ENCODE results near the gene VRK1. TPM values are rescaled to one million over a fixed set of nuclear protein-coding genes. Genes with fewer than 3 reads are reported as not detected.
"Not testable (repeated sequence)": the region's sequence is repeated elsewhere in the genome, so short reads cannot be mapped to it uniquely, and the experiment has no call there.

The VRK1 gene, protein sequence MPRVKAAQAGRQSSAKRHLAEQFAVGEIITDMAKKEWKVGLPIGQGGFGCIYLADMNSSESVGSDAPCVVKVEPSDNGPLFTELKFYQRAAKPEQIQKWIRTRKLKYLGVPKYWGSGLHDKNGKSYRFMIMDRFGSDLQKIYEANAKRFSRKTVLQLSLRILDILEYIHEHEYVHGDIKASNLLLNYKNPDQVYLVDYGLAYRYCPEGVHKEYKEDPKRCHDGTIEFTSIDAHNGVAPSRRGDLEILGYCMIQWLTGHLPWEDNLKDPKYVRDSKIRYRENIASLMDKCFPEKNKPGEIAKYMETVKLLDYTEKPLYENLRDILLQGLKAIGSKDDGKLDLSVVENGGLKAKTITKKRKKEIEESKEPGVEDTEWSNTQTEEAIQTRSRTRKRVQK
- total RNA-seq (2014; rRNA removed; shearing (Covaris generic)), result 64.5 and 72.2 TPM in 2 replicates

DNA sequence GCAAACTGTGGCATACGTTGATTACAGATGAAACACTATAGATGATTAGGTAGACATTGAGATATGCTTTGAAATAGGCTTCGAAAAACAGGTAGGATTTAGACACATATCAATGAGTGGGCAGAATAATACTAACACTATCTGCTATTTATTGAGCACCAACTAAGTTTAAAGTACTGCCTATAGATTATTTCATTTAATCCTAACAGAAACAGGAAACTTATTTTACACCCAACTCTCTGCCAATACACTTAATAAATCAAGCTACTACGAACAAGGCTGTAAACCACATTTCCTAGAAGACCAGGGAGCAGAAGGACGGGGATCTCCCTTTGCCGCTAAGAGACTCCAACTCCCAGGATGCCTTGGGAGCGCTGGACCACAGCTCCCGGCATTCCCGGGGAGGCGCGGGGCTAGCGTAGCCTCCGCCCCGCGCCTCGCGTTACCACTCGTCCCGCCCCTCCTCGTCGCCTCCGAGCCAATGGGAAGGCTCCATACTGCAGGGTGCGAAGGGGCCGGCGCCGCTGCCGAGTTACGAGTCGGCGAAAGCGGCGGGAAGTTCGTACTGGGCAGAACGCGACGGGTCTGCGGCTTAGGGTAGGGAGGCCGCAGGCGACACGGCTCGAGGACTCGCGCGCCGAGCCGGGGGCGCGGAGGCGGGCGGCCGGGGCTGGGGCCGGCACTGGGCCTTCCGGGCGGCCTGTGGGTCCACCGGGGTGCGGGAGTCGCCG is at the start of gene VRK1:
Gene VRK1, plus strand, starts transcription at position 532 of the 731 bp plus-strand sequence. CDS start 36,090 bp downstream, outside the sequence.
- DNase-seq (ENCODE audit: low read depth), result peak; percentile 93

DNA sequence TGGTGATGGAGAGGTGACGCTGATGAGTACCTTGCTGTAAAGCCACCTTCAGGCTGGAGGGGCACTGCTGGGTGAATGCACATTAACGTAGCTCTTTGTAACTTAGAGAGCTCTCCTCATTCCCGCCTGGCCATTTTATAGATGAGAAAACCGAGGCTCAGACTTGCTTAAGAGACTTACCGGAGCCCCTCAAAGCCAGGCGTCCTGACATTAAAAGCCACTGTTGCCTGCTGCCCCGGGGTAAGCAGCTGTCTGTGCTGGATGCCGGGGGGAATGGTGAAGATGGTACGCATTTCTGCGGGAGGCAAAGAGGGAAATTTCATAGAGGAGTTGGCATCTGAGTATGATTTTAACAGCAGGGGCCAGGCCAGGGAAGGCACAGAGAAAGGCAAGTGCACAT is 49.6 kb upstream of the VRK1 start:
- DNase-seq (ENCODE audit: low read depth), result no peak

DNA sequence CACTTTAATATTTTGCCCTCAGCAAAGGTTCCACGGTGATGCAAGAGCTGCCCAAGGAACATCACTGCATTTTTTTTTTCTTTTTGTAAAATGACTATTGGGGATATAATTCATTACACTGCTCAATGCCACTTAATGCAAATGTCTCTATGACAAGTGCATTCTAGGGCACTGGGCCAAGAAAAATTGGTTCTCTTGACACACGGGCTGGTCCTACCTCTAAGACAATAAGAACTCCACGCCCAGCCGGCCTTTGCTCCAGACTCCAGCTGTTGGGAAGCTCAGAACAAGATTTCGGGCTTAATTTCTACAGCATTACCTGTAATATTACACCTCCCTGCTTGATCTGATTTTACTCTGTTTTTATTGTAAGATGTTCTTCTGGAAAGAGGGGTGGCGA is 48.8 kb upstream of the VRK1 start:
- DNase-seq (ENCODE audit: low read depth), result no peak

DNA sequence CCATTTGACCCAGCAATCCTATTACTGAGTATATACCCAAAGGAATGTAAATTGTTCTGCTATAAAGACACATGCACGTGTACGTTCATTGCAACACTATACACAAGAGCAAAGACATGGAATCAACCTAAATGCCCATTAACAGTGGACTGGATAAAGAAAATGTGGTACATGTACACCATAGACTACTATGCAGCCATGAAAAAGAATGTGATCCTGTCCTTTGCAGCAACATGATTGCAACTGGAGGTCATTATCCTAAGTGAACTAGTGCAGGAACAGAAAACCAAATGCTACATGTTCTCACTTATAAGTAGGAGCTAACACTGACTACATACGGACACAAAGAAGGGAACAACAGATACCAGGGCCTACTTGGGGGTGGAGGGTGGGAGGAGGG is 45.7 kb upstream of the VRK1 start:
- DNase-seq (ENCODE audit: low read depth), result no peak

DNA sequence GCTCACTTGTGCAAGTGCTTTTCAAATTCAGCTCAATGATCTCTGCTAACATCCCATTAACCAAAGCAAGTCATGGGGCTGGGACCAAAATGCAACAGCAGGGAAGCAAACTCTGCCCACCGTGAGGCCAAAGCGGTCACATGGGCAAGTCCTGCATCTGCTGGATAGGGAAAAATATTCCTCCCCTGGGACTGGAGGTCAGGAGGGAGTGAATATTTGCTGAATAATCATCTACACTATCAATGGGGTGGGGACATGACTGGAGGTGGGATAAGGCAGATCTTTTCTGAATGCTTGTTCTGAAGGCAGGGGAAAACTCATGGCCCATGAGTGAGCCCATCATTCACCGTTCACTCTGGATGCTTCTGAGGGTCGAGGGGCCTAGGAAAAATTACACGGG is 45.1 kb upstream of the VRK1 start:
- no peak for DNase-seq (ENCODE audit: low read depth)

DNA sequence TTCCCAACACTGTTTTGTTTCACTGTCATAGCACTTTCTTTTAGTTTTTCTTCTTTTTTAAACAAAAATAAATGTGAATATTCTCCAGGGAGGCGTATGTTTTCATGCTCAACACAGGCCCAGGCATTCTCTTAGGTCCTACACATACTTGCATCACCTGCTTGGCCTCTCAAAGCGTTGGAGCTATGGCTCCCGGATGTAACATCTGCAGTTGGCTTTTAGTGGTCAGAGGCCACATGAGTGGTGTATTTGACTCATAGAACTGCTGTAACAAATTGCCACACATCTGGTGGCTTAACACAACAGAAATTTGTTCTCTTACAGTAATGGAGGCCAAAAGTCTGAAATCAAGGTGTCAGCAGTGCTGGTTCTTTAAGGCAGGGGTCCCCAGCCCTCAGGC is 44.6 kb upstream of the VRK1 start:
- peak; percentile 64 for DNase-seq (ENCODE audit: low read depth)

DNA sequence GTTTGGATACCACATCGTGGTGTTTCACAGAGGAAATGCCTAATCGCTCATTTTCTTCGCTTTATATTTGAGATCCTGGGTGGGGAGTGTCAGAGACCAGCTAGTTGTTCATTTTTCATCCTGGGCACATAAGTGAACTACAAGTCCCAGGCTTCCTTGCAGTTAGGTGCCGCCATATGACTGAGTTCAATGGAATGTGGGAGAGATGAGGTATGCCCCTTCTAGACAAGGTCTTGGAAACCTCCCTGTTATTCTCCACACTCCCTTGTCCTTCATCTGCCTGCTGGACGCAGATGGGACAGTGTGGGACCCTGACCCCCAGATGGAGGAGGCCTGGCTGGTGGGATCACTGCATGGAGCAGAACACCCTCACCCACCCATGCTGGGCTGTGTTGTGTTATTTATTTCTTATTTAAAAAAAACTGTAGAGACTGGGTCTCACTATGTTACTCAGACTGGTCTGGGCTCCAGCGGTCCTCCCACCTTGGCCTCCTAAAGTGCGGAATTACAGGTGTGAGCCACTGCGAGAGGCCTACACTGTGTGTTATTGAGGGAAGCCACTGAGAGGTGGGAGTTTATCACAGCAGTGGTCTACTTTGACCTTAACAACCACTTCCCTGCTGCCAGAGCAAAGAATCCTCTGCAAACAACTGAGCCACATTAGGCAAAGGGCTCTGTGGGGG is 42.9 kb upstream of the VRK1 start:
- peak; percentile 41 for DNase-seq (ENCODE audit: low read depth)

DNA sequence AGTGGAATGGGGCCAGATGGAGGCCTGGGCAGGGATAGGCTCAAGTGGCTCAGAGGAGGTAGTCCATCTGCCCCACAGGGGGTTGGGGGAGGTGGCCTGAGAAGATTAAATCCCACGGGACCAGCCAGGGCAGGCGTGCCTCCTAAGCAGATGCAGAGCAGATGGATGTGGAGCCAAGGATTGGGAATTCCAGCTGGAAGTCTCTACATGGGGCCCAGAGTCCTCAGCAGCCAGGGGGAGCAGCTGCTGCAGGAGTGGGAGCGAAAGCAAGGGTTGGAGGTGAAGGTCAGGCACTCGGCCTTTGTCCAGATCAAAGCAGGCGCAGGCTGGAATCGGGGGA is 42.4 kb upstream of the VRK1 start:
- peak; percentile 60 for DNase-seq (ENCODE audit: low read depth)

DNA sequence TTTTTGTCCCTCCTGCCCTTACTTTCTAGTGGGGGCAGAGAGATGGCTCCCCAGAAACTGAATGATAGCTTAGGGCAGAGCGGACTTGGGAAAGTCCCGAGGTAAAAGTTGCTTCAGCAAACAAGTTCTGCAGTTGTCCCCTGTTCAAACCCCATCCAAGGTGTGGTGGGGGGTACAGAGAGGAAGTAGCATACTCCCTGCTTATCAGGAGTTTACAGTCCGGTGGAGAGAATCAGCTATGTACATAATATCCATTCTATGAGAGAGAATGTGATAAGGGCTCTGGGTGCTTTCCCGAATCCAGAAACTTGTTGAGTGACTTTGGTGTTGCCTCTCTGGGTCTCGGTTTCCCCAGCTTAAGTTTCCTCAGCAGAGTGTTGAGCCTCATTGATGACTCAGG is 40.4 kb upstream of the VRK1 start:
- DNase-seq (ENCODE audit: low read depth), result no peak

DNA sequence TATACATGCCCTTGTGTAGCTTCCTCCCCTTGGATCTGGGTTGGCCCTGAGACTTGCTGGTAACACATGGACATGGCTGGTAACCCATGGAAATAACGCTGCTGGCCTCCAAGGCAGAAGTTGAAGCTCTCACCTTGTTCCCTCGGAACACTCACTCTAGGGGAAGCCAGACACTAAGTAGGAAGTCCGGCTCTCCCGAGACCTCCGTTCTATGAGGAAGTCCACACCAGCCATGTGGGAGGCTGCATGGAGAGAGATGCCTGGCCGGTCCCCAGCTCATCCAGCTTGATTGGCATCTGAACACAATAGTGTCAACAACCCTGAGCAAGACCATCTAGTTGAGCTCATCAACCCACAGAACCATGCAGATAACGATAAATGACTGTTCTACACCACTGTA is 39.7 kb upstream of the VRK1 start:
- no peak for DNase-seq (ENCODE audit: low read depth)

DNA sequence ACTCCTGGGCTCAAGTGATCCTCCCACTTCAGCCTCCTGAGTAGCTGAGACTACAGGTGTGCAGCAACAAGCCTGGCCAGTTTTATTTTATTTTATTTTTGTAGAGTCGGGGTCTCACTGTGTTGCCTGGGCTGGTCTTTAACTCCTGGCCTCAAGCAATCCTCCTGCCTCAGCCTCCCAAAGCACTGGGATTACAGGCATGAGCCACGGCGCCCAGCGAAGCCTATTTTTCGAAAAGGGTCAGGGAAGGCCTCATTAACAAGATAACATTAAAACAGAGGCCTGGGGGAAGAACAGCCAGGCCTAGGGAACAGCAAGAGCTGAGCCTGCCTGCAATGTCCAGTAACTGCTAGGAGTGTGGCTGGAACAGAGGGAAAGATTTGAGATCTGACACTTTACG is 36.1 kb upstream of the VRK1 start:
- DNase-seq (ENCODE audit: low read depth), result no peak

DNA sequence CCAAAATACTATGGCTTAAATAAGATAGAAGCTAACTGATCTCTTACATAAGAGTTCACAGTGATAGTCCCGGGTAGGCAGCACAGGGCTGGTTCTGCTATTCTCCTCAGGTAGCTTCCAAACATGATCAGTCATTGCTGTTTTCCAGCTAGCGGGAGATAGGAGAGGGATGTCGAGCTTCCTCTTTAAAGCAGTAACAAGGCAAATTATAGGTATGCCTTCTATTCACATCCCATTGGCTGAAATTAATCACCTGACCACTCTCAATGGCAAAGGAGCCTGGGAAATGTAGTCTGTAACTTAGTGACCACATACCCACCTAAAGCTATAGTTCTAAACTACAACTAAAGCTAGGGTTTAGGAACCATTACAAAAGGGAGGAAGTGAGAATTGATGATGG is 34.5 kb upstream of the VRK1 start:
- DNase-seq (ENCODE audit: low read depth), result peak; percentile 68

DNA sequence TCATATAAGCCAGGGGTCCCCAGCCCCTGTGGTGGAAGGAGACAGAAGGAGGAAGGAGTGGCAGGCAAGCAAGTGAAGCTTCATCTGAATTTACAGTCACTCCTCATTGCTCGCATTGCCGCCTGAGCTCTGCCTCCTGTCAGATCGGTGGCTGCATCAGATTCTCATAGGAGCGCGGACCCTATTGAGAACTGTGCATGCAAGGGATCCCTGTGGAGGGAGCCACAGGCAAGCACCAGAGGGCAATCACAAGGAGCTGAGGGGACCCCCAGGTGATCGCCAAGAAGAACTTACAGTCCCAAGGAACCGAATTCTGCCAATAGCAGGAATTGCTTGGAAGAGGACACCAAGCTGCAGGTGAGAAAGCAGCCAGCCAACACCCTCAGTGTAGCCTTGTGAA is 33.2 kb upstream of the VRK1 start:
- no peak for DNase-seq (ENCODE audit: low read depth)

DNA sequence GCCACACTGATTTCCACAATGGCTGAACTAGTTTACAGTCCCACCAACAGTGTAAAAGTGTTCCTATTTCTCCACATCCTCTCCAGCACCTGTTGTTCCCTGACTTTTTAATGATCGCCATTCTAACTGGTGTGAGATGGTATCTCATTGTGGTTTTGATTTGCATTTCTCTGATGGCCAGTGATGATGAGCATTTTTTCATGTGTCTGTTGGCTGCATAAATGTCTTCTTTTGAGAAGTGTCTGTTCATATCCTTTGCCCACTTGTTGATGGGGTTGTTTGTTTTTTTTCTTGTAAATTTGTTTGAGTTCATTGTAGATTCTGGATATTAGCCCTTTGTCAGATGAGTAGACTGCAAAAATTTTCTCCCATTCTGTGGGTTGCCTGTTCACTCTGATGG is 32.0 kb upstream of the VRK1 start:
- not testable (repeated sequence) for DNase-seq (ENCODE audit: low read depth)

DNA sequence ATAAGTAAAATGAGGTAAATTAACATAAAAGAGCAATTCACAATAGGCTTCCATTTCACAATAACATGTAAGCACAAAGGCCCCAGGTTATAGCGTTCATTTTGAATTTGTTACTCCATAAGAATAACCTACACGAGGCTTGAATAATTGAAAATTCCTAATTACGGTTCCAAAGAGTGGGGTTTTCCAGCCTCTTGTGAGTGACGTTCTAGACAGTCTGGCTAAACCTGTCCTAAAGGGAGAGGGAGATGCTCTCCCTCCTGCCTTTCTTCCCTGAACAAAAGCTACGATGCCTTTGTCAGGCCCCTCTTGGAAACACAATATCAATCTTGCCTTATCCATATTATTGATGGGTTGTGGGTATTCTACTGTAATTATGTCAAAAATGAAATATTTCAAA is 24.3 kb upstream of the VRK1 start:
- DNase-seq (ENCODE audit: low read depth), result no peak

DNA sequence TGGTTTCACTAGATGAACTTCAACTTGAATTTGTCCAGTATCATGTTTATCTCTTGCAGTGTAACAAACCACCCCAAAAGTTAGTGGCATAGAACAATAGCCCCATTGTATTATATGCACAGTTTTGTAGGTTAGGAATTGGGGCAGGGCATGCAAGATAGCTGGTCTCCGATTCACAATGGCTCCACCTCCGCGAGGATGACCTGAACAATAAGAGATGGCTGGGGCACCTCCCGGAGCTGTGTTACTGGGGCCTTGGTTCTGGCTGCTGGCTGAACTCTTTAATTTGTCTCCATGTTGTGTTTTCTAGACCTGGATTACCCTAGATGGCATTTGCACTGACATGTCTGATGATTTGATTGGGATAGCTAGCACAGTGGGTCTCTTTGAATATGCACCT is 20.4 kb upstream of the VRK1 start:
- no peak for DNase-seq (ENCODE audit: low read depth)

DNA sequence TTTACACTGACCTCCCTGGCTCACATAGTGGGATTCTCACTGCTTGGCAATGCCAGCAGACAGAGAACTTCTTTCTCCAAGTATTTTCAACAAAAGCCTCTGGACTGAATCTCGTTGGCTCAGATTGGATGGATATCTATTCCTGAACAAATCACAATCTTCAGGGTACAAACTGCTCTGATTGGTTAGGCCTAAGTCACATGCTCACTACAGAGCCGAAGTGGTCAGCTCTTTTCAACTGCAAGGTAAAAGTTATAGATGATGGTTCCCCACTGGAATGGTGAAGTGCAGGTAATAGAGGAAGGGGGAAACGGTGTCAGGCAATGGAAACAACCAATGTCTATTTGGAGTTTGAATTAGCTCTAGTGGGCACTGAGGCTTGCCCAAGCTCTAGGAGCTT is 16.7 kb upstream of the VRK1 start:
- DNase-seq (ENCODE audit: low read depth), result no peak

DNA sequence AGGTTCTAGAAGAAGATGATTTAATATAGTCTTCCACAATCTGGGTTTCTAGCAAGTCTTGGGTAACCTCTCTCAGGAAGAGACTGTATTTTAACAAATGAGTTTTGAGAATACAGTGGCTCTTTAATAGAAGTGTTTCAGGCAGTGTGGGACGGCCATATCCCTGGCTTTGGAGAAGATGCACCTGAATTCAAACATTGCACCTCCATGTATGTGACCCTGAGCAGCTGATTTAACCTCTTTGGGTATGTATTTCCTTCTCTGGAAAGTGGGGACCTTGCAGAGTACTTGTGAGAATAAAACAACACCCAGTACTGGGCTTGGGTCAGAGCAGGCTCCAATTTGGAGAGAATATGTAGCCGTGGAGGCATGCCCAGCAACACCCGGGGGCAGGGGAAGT is 15.8 kb upstream of the VRK1 start:
- no peak for DNase-seq (ENCODE audit: low read depth)

DNA sequence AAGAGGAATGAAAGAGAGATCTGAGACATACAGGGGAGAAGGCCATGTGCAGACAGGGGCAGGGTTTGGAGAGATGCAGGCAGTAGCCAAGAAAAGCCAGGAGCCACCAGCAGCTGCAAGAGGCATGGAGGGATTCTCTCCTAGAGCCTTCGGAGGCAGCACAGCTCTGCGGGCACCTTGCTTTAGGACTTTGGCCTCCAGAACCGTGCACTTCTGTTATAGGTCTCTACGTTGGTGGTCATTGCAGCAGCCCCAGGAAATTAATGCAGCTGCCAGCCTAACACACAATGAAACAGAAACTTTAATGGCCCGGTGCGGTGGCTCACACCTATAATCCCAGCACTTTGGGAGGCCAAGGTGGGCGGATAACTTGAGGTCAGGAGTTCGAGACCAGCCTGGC is 14.7 kb upstream of the VRK1 start:
- no peak for DNase-seq (ENCODE audit: low read depth)

DNA sequence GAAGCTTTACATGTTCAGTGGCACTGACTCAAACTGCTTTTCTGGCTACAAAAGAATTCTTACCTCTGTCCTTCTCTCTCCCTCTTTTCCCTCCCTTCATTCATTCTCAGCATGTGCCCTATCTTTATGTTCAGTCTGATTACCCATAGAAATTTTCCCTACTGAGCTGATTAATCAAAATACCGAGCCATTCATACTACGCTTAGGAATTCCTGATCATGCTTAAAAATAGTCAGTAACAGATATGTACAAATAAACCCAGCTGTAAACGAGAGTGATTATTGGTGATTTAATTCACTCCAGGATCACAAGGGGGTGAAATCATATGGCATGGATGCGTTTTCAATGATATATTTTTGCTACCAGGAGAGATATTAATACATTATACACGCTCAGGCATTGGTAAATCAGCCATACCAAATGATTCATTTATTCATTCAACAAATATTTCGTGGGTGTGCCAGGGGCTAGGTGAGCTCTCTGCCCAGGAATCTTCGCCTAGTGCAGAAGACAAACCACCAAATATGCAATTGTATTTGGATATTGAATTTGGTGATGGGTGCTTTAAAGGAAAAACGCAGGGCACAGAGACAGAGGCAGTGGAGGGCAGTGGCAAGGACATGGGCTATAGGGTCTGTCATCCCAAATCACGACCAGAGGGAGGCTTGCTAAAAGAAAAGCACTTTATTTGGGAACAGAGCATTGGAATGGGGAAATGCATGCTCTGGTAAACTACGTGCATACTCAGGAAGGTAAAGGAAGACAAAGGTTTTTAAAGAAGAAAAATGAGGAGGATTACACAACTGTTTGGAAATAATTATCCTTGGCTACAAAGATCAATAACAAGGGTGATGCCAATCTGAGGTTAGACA is 13.9 kb upstream of the VRK1 start:
- no peak for DNase-seq (ENCODE audit: low read depth)

DNA sequence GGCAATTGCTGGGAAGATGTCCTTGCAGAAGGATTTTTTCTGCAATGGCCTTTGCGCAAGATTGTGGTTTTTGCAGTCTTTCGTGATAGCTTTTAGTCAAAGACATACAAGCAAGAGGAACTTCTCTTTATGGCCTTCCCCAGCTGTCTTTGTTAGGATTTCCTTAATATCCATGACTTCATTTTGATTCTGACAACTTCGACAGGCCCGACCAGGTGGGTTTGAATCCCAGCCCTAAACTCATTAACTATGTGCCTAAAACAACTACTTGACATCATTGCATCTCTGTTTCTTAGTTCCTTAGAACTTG is 13.3 kb upstream of the VRK1 start:
- peak; percentile 45 for DNase-seq (ENCODE audit: low read depth)

DNA sequence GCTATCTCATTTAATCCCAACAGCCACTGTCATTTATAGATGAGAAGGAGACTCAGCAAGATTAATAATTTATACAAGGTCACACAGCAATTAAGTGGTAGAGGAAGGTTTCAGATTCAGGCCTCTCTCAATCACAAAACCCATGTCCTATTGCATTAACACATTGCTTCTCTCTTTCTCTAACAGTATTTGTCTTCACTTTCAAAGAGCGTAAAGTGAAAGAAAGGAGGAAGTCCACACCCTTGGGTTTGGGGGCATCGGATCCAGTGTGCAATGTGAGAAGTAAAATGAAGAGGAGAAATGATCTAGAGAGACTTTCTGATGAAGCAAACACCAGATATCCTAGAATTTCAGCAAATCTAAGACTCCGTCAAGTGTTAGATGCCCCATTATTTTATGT is 7.0 kb upstream of the VRK1 start:
- no peak for DNase-seq (ENCODE audit: low read depth)

Data from RPMI7951 (cell line).